Measurements from ENCODE around the gene NEAT1.

- TF ChIP-seq YY1 (IDR thresholded peaks at IDR 0.05; ENCODE audit: insufficient read depth, insufficient read length) = no peak
- no peak for TF ChIP-seq ZNF274 (IDR thresholded peaks at IDR 0.05; ENCODE audit: low read depth, low read length)
- TF ChIP-seq SUZ12 (IDR thresholded peaks at IDR 0.05; ENCODE audit: extremely low read depth, insufficient read depth, insufficient read length) = no peak
Observed at GRCh38 chr11:65390099-65390941, 32.3 kb upstream of the NEAT1 start.
